Natural killer cell (primary cell): ENCODE results near the gene GIGYF1. TPM values are rescaled to one million over a fixed set of nuclear protein-coding genes. Genes with fewer than 3 reads are reported as not detected.

Experiments used
- ATAC-seq, 3 donors: fragments of 150-1000 bp in 2 of 3; fragments of 200-7000 bp in 1 of 3; cut with Tn5 transposase; 1 replicate in 1 of 3; 2 replicates in 2 of 3; pipeline ENCODE4 v1.10.0; 2021; ENCODE audit warnings: mild to moderate bottlenecking in 2 of 3, moderate library complexity in 2 of 3
- DNase-seq, 2 donors: peaks; one replicate each; pipeline versions ENCODE4 v3.0.0 to v3.0.0-alpha.2; 2013 to 2021; ENCODE audit warnings: mixed read lengths in 1 of 2
- H3K27ac ChIP-seq: one replicate; pipeline ENCODE4 v1.5.1; 2013; ENCODE audit warnings: mild to moderate bottlenecking, low read length
- H3K27me3 ChIP-seq: one replicate; pipeline ENCODE4 v1.6.1; 2013; ENCODE audit warnings: low read length; ENCODE audit not compliant: control insufficient read depth, insufficient read depth
- H3K36me3 ChIP-seq: one replicate; pipeline ENCODE4 v1.6.1; 2013; ENCODE audit warnings: low read length; ENCODE audit not compliant: control insufficient read depth, insufficient read depth
- H3K4me1 ChIP-seq: one replicate; pipeline ENCODE4 v1.6.1; 2013; ENCODE audit warnings: low read length; ENCODE audit not compliant: control insufficient read depth, insufficient read depth
- H3K4me3 ChIP-seq: one replicate; pipeline ENCODE4 v1.5.1; 2013; ENCODE audit warnings: low read length
- H3K9me3 ChIP-seq: one replicate; pipeline ENCODE4 v1.6.1; 2013; ENCODE audit warnings: low read length; ENCODE audit not compliant: control insufficient read depth, insufficient read depth
- H3K27ac Mint-ChIP-seq, 2 donors: one replicate each; pipeline ENCODE4 v1.8.0; 2022; ENCODE audit warnings: mild to moderate bottlenecking in 2 of 2, mixed read lengths in 2 of 2, moderate library complexity in 1 of 2
- H3K27me3 Mint-ChIP-seq, 2 donors: one replicate each; pipeline ENCODE4 v1.8.0; 2022; ENCODE audit warnings: low read depth in 2 of 2, mixed read lengths in 2 of 2
- H3K36me3 Mint-ChIP-seq: one replicate; pipeline ENCODE4 v1.8.0; 2022; ENCODE audit warnings: mixed read lengths
- H3K4me1 Mint-ChIP-seq, 2 donors: one replicate each; pipeline ENCODE4 v1.8.0; 2022; ENCODE audit warnings: mixed read lengths in 2 of 2
- H3K4me3 Mint-ChIP-seq: one replicate; pipeline ENCODE4 v1.8.0; 2022; ENCODE audit warnings: mild to moderate bottlenecking, moderate library complexity, mixed read lengths
- H3K9me3 Mint-ChIP-seq, 2 donors: one replicate each; pipeline ENCODE4 v1.8.0; 2022; ENCODE audit warnings: mixed read lengths in 2 of 2
- CTCF ChIP-seq: fragments of 200-600 bp; IDR thresholded peaks from one replicate; pipeline ENCODE4 v1.8.0; 2022; ENCODE audit warnings: antibody characterized with exemption
- WGBS: methylation state at CpG from one replicate; pipeline ENCODE4 v1.1.7; 2013; ENCODE audit warnings: missing lambda C conversion rate; ENCODE audit not compliant: insufficient coverage; 5-methylcytosine and 5-hydroxymethylcytosine counted together
- intact Hi-C: fragments of 100-400 bp; cut with micrococcal nuclease; formaldehyde crosslinking; loops from one replicate; pipeline ENCODE4 v1.14.2; 2022
- total RNA-seq, 4 donors: library from RNA; stranded (reverse); fragments of 120-200 nt in 1 of 4; gene quantifications; one replicate each; pipeline versions ENCODE4 v1.2.3 to v1.2.4, GENCODE V29; 2013 to 2022

GIGYF1 gene
- total RNA-seq, 3 donors from 2014 or later (not counting 1 experiment from before 2014, with no cell fraction given), result 92.0 to 102 (median 101) TPM

GRCh38 chr7:100676501-100677306 lies 17.3 kb downstream of the GIGYF1 start:
- TF ChIP-seq CTCF, result no peak
- peak overlapping the region; percentile 99 for H3K27ac ChIP-seq
- H3K36me3 ChIP-seq, result peaks cover 42% of the 10 kb centered on the region
- H3K4me3 ChIP-seq, result no peak overlapping the region
- Mint-ChIP-seq H3K27ac (peak overlapping the region; percentile 91 to 97), H3K4me1 (peaks cover 0 to 52% of the 10 kb centered on the region in 2 donors), H3K4me3 (peak overlapping the region; percentile 85), H3K36me3 (no peaks in the 10 kb centered on the region), H3K9me3 (no peaks in the 10 kb centered on the region), H3K27me3 (no peaks in the 10 kb centered on the region)
- DNase-seq, result peak in 1 of 2 donors; percentile 43
- no peaks in the 10 kb centered on the region for H3K27me3 ChIP-seq
- 90% methylated on average over 23 of the region's 23 CpGs for WGBS
- no peak for ATAC-seq
- peaks cover 42% of the 10 kb centered on the region for H3K4me1 ChIP-seq
- intact Hi-C loops, result loop anchor here (10.0 kb wide), 1 partner anchor 572 kb away; the partner anchor contains the start of genes AP4M1 and MCM7
- H3K9me3 ChIP-seq, result no peaks in the 10 kb centered on the region

GRCh38 chr7:100675581-100676350 lies 18.3 kb downstream of the GIGYF1 start:
- Mint-ChIP-seq H3K4me1 (peaks cover 0 to 45% of the 10 kb centered on the region in 2 donors), H3K36me3 (no peaks in the 10 kb centered on the region), H3K27me3 (no peaks in the 10 kb centered on the region), H3K27ac (peak overlapping the region; percentile 91 to 97), H3K9me3 (no peaks in the 10 kb centered on the region), H3K4me3 (peak overlapping the region; percentile 83)
- DNase-seq, result peak; percentile 85 to 96
- ATAC-seq, result peak; percentile 65 to 74 (median 66)
- peak overlapping the region; percentile 99 for H3K4me3 ChIP-seq
- peaks cover 35% of the 10 kb centered on the region for H3K4me1 ChIP-seq
- H3K27ac ChIP-seq, result peak overlapping the region; percentile 99
- no peaks in the 10 kb centered on the region for H3K9me3 ChIP-seq
- no peaks in the 10 kb centered on the region for H3K27me3 ChIP-seq
- peaks cover 39% of the 10 kb centered on the region for H3K36me3 ChIP-seq
- intact Hi-C loops, result loop anchor here (2.0 to 10.0 kb wide), 2 partner anchors 89 to 571 kb away; partner anchors contain the start of genes AP4M1, FBXO24, LRCH4 and MCM7
- no peak for TF ChIP-seq CTCF
- WGBS, result 4% methylated on average over 53 of the region's 59 CpGs

- no peaks in the 10 kb centered on the region for H3K27me3 Mint-ChIP-seq
- under 1% methylated on average over 46 of the region's 46 CpGs for WGBS
Observed at GRCh38 chr7:100675105-100675451, 19.0 kb downstream of the GIGYF1 start.

More at GRCh38 chr7:100675105-100675451, 19.0 kb downstream of the GIGYF1 start:
- peak in 2 of 3 donors; percentile 0 to 5 for ATAC-seq
- Mint-ChIP-seq H3K36me3 (no peaks in the 10 kb centered on the region), H3K27ac (peak overlapping the region; percentile 91 to 97), H3K4me3 (no peak overlapping the region), H3K9me3 (no peaks in the 10 kb centered on the region), H3K4me1 (peaks cover 0 to 40% of the 10 kb centered on the region in 2 donors)
- no peak for DNase-seq
- intact Hi-C loops, result loop anchor here (2.0 to 10.0 kb wide), 2 partner anchors 88 to 570 kb away; partner anchors contain the start of genes AP4M1, FBXO24, LRCH4 and MCM7
- no peak for TF ChIP-seq CTCF
- H3K4me1 ChIP-seq, result peaks cover 28% of the 10 kb centered on the region
- H3K27ac ChIP-seq, result peak overlapping the region; percentile 99
- H3K9me3 ChIP-seq, result no peaks in the 10 kb centered on the region
- H3K27me3 ChIP-seq, result no peaks in the 10 kb centered on the region
- H3K4me3 ChIP-seq, result peak overlapping the region; percentile 99
- H3K36me3 ChIP-seq, result peaks cover 35% of the 10 kb centered on the region
